OCI-LY1 (cell line): ENCODE results near the gene TSC22D1.

Experiments used
- H2AFZ ChIP-seq: fragments of 200-600 bp; sonication (generic), shearing (Covaris generic); 2 replicates; pipeline ENCODE4 v1.6.0; 2014; ENCODE audit warnings: antibody characterized with exemption, mild to moderate bottlenecking, low read length
- H3F3A ChIP-seq: fragments of 200-600 bp; sonication (generic), shearing (Covaris generic); 2 replicates; pipeline ENCODE4 v1.6.0; 2014; ENCODE audit warnings: mild to moderate bottlenecking, antibody characterized with exemption, low read length, moderate library complexity; ENCODE audit not compliant: insufficient read depth
- H3K27ac ChIP-seq: fragments of 200-600 bp; sonication (generic); 2 replicates; pipeline ENCODE4 v1.5.1; 2014; ENCODE audit warnings: low read length, mixed run types, mild to moderate bottlenecking, low read depth; ENCODE audit not compliant: poor library complexity, severe bottlenecking
- H3K27me3 ChIP-seq: fragments of 200-600 bp; sonication (generic); 2 replicates; pipeline ENCODE4 v1.6.0; 2014; ENCODE audit warnings: antibody characterized with exemption, mild to moderate bottlenecking, low read length, moderate library complexity; ENCODE audit not compliant: insufficient read depth
- H3K36me3 ChIP-seq: fragments of 200-600 bp; sonication (generic); 2 replicates; pipeline ENCODE4 v1.6.1; 2014; ENCODE audit warnings: mild to moderate bottlenecking, antibody characterized with exemption, low read length, moderate library complexity, mixed read lengths; ENCODE audit not compliant: insufficient read depth
- H3K4me1 ChIP-seq: fragments of 200-600 bp; sonication (generic); 2 replicates; pipeline ENCODE4 v1.5.1; 2014; ENCODE audit warnings: mild to moderate bottlenecking, low read length, moderate library complexity; ENCODE audit not compliant: insufficient read depth, severe bottlenecking
- H3K4me2 ChIP-seq: fragments of 200-600 bp; sonication (generic), shearing (Covaris generic); 2 replicates; pipeline ENCODE4 v1.6.1; 2014; ENCODE audit warnings: low read length
- H3K4me3 ChIP-seq: fragments of 200-600 bp; sonication (generic); 2 replicates; pipeline ENCODE4 v1.5.1; 2014; ENCODE audit warnings: low read length, low read depth, mild to moderate bottlenecking, mixed read lengths; ENCODE audit not compliant: poor library complexity, severe bottlenecking
- H3K79me2 ChIP-seq: fragments of 200-600 bp; shearing (Covaris generic); 2 replicates; pipeline ENCODE4 v1.6.1; 2016; ENCODE audit warnings: mixed run types, low read length, mixed read lengths; ENCODE audit not compliant: insufficient read depth
- H3K9ac ChIP-seq: fragments of 200-600 bp; sonication (generic), shearing (Covaris generic); 2 replicates; pipeline ENCODE4 v1.6.1; 2014; ENCODE audit warnings: mild to moderate bottlenecking, low read length, mixed read lengths
- H3K9me2 ChIP-seq: fragments of 200-600 bp; sonication (generic), shearing (Covaris generic); 2 replicates; pipeline ENCODE4 v1.6.1; 2014; ENCODE audit warnings: low read depth, mild to moderate bottlenecking, low read length, mixed read lengths
- H3K9me3 ChIP-seq: fragments of 200-600 bp; shearing (Covaris generic); 2 replicates; pipeline ENCODE4 v1.6.1; 2014; ENCODE audit warnings: low read length, mixed read lengths
- H4K20me1 ChIP-seq: fragments of 200-600 bp; sonication (generic), shearing (Covaris generic); 2 replicates; pipeline ENCODE4 v1.6.0; 2016; ENCODE audit warnings: mild to moderate bottlenecking, low read length; ENCODE audit not compliant: insufficient read depth
- EZH2 ChIP-seq: fragments of 200-600 bp; sonication (generic), shearing (Covaris generic); IDR thresholded peaks from 2 replicates; pipeline ENCODE4 v1.8.0; 2017; ENCODE audit warnings: borderline replicate concordance, mixed run types, mild to moderate bottlenecking, antibody characterized with exemption, low read length, moderate library complexity, mixed read lengths
- TF ChIP-seq, protein P1 (sequence below): fragments of 200-600 bp; sonication (generic), shearing (Covaris generic); IDR thresholded peaks from 2 replicates; pipeline ENCODE4 v1.5.1; 2017; ENCODE audit warnings: mild to moderate bottlenecking, antibody characterized with exemption, low read length, moderate library complexity, mixed read lengths

The TSC22D1 gene

DNA sequence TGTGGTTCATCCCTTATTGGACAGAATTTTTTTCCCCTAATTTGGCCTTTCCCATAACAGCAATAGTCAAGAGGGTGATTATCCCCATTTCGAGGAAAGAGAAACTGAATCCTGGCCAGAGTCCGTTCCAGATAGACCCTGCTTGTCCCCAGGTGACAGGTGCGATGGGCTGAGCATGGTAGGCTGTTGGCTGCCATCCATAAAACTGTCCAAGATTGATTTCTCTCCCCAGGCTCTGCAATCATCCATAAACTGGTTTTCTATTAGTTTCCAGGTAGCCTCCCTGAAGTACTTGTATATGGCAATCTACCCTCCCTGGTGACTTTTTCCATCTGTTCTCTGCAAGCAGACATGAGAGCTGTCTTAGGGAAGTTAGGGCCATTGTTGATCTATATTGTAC is 177.1 kb downstream of the TSC22D1 start:
- H2AFZ ChIP-seq, result no peak overlapping the region
- H4K20me1 ChIP-seq, result no peaks in the 10 kb centered on the region
- no peak overlapping the region for H3K27ac ChIP-seq
- TF ChIP-seq, protein P1, sequence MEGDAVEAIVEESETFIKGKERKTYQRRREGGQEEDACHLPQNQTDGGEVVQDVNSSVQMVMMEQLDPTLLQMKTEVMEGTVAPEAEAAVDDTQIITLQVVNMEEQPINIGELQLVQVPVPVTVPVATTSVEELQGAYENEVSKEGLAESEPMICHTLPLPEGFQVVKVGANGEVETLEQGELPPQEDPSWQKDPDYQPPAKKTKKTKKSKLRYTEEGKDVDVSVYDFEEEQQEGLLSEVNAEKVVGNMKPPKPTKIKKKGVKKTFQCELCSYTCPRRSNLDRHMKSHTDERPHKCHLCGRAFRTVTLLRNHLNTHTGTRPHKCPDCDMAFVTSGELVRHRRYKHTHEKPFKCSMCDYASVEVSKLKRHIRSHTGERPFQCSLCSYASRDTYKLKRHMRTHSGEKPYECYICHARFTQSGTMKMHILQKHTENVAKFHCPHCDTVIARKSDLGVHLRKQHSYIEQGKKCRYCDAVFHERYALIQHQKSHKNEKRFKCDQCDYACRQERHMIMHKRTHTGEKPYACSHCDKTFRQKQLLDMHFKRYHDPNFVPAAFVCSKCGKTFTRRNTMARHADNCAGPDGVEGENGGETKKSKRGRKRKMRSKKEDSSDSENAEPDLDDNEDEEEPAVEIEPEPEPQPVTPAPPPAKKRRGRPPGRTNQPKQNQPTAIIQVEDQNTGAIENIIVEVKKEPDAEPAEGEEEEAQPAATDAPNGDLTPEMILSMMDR, result no peak
- no peak for TF ChIP-seq EZH2
- no peaks in the 10 kb centered on the region for H3K9me3 ChIP-seq
- H3K4me2 ChIP-seq, result no peak overlapping the region
- H3F3A ChIP-seq, result no peaks in the 10 kb centered on the region
- H3K79me2 ChIP-seq, result no peaks in the 10 kb centered on the region
- no peaks in the 10 kb centered on the region for H3K36me3 ChIP-seq
- no peak overlapping the region for H3K4me3 ChIP-seq
- no peaks in the 10 kb centered on the region for H3K4me1 ChIP-seq
- 0 out of 2 replicates have a peak, but pooled peaks cover 5% of the 10 kb centered on the region for H3K27me3 ChIP-seq
- no peaks in the 10 kb centered on the region for H3K9me2 ChIP-seq
- H3K9ac ChIP-seq, result no peak overlapping the region

DNA sequence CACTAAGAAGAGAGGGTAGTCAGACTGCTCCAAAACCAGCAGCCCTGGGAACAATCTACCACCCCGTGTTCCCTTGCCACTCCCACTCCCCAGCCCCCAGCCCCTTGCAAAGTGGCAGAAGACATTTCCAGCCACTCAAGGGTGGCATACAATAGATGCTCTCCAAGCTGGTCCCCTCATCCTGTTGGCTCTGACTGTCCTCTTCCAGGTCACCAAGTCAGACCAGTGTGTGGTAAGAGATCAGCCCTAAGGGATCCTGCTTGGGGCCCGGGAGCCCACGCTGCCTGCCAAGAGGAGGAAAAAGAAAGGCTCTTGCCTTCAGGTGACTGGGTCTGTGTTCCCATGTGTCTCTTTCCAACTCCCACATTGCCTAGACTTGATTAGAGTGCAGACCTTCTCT is 177.5 kb downstream of the TSC22D1 start:
- TF ChIP-seq EZH2, result no peak
- TF ChIP-seq, protein P1, result no peak
- Histone ChIP-seq H3K4me2 (no peak overlapping the region), H4K20me1 (no peaks in the 10 kb centered on the region), H3K9ac (no peak overlapping the region), H3K4me1 (no peaks in the 10 kb centered on the region), H3K36me3 (no peaks in the 10 kb centered on the region), H3K4me3 (no peak overlapping the region), H2AFZ (no peak overlapping the region), H3F3A (no peaks in the 10 kb centered on the region), H3K9me3 (no peaks in the 10 kb centered on the region), H3K27ac (no peak overlapping the region), H3K27me3 (0 out of 2 replicates have a peak, but pooled peaks cover 5% of the 10 kb centered on the region), H3K9me2 (no peaks in the 10 kb centered on the region), H3K79me2 (no peaks in the 10 kb centered on the region)

DNA sequence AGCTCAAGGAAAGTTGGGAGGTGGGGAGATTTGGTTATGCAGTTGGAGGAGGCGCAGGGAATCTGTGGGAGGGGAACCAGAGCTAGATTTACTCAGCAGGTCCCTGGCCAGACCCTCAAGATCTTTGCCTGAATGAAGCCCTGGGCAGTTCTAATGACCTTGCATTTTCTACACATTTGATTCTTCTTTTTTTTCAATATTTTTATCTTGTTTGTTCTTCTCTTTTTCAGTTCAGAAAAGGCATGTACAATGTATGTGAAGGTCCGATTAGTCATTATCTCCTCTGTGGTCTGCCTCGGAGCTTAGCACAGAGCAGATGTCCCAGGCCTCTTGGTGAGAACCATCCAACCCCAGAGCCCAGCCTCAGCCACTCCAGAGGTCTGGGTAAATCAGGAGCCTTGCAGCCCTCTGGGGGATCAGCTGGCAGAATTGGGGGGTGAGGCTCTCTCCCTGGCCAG is 178.3 kb downstream of the TSC22D1 start:
- H3F3A ChIP-seq, result no peaks in the 10 kb centered on the region
- H3K9ac ChIP-seq, result no peak overlapping the region
- H4K20me1 ChIP-seq, result no peaks in the 10 kb centered on the region
- no peak overlapping the region for H3K4me3 ChIP-seq
- H3K9me2 ChIP-seq, result no peaks in the 10 kb centered on the region
- H3K27me3 ChIP-seq, result peaks cover 5% of the 10 kb centered on the region; the same call in 1 of the 2 replicates
- no peaks in the 10 kb centered on the region for H3K4me1 ChIP-seq
- H3K9me3 ChIP-seq, result no peaks in the 10 kb centered on the region
- no peak for TF ChIP-seq EZH2
- TF ChIP-seq, protein P1, result no peak
- no peaks in the 10 kb centered on the region for H3K79me2 ChIP-seq
- no peak overlapping the region for H2AFZ ChIP-seq
- no peak overlapping the region for H3K27ac ChIP-seq
- H3K4me2 ChIP-seq, result no peak overlapping the region
- no peaks in the 10 kb centered on the region for H3K36me3 ChIP-seq
